MM.1S (cell line): Measurements from ENCODE around the gene RUNX1.

Experiments used
- DNase-seq: peaks from one replicate; pipeline ENCODE4 v3.0.0-alpha.2; 2015
- H2AFZ ChIP-seq: fragments of 300-600 bp; sonication (generic); 2 replicates; pipeline ENCODE4 v1.6.0; 2016; ENCODE audit warnings: antibody characterized with exemption, low read length
- H3F3A ChIP-seq: fragments of 300-600 bp; sonication (generic); 2 replicates; pipeline ENCODE4 v1.6.1; 2016; ENCODE audit warnings: mild to moderate bottlenecking, antibody characterized with exemption, low read length, moderate library complexity, mixed read lengths; ENCODE audit not compliant: insufficient read depth
- H3K27ac ChIP-seq: fragments of 300-600 bp; sonication (generic); 2 replicates; pipeline ENCODE4 v1.5.1; 2016; ENCODE audit warnings: mild to moderate bottlenecking, low read length
- H3K27me3 ChIP-seq: fragments of 300-600 bp; sonication (generic); replicated peaks from 2 replicates; pipeline ENCODE4 v1.6.0; 2016; ENCODE audit warnings: low read length; ENCODE audit not compliant: insufficient read depth
- H3K36me3 ChIP-seq: fragments of 300-600 bp; sonication (generic); replicated peaks from 2 replicates; pipeline ENCODE4 v1.6.1; 2016; ENCODE audit warnings: mild to moderate bottlenecking, low read length, mixed read lengths; ENCODE audit not compliant: insufficient read depth
- H3K4me1 ChIP-seq: fragments of 300-600 bp; sonication (generic); 2 replicates; pipeline ENCODE4 v1.6.1; 2016; ENCODE audit warnings: low read length, mixed read lengths
- H3K4me2 ChIP-seq: fragments of 300-600 bp; sonication (generic); 2 replicates; pipeline ENCODE4 v1.6.0; 2016; ENCODE audit warnings: low read depth, low read length
- H3K4me3 ChIP-seq: fragments of 300-600 bp; sonication (generic); 2 replicates; pipeline ENCODE4 v1.5.1; 2016; ENCODE audit warnings: low read length, mixed read lengths
- H3K79me2 ChIP-seq: fragments of 300-600 bp; sonication (generic); 2 replicates; pipeline ENCODE4 v1.6.1; 2016; ENCODE audit warnings: mixed run types, low read length, mixed read lengths
- H3K9ac ChIP-seq: fragments of 300-600 bp; sonication (generic); 2 replicates; pipeline ENCODE4 v1.6.1; 2016; ENCODE audit warnings: low read length, mixed read lengths
- H3K9me2 ChIP-seq: fragments of 300-600 bp; sonication (generic); replicated peaks from 2 replicates; pipeline ENCODE4 v1.6.1; 2016; ENCODE audit warnings: mild to moderate bottlenecking, low read length, mixed read lengths; ENCODE audit not compliant: insufficient read depth
- H3K9me3 ChIP-seq: fragments of 300-600 bp; sonication (generic); replicated peaks from 2 replicates; pipeline ENCODE4 v1.6.1; 2016; ENCODE audit warnings: mild to moderate bottlenecking, low read length, mixed read lengths; ENCODE audit not compliant: insufficient read depth
- H4K20me1 ChIP-seq: fragments of 300-600 bp; sonication (generic); 2 replicates; pipeline ENCODE4 v1.6.1; 2016; ENCODE audit warnings: mild to moderate bottlenecking, low read length, moderate library complexity, mixed read lengths; ENCODE audit not compliant: insufficient read depth
- CTCF ChIP-seq: fragments of 300-600 bp; sonication (generic); IDR thresholded peaks from 2 replicates; pipeline ENCODE4 v1.5.1; 2016; ENCODE audit warnings: antibody characterized with exemption, low read length, mixed read lengths
- EZH2 ChIP-seq: fragments of 300-600 bp; sonication (generic); optimal IDR thresholded peaks from 2 replicates; pipeline ENCODE3; 2017; ENCODE audit warnings: low read depth, mild to moderate bottlenecking, antibody characterized with exemption, low read length, mixed read lengths
- EZH2phosphoT487 ChIP-seq: fragments of 300-600 bp; sonication (generic); IDR thresholded peaks from 2 replicates; pipeline ENCODE4 v1.6.1; 2018; ENCODE audit warnings: antibody characterized with exemption, low read length

Gene RUNX1

GRCh38 chr21:34846601-34847112 is 202.4 kb downstream of the RUNX1 start:
- Histone ChIP-seq H3K9me3 (no peaks in the 10 kb centered on the region), H3K4me1 (peaks cover 33% of the 10 kb centered on the region), H3K27me3 (no peaks in the 10 kb centered on the region), H3F3A (peaks cover 18% of the 10 kb centered on the region), H4K20me1 (no peaks in the 10 kb centered on the region), H3K9me2 (no peaks in the 10 kb centered on the region), H3K79me2 (no peaks in the 10 kb centered on the region), H3K4me2 (peak overlapping the region; percentile 87), H3K27ac (no peak overlapping the region; the same call in 1 of the 2 replicates), H3K9ac (no peak overlapping the region), H3K36me3 (no peaks in the 10 kb centered on the region), H2AFZ (no peak overlapping the region), H3K4me3 (no peak overlapping the region)
- TF ChIP-seq CTCF: no peak
- TF ChIP-seq EZH2: no peak
- TF ChIP-seq EZH2phosphoT487: no peak
- no peak for DNase-seq

- DNase-seq: peak; percentile 97
- Histone ChIP-seq H4K20me1 (no peaks in the 10 kb centered on the region), H3K27ac (peak overlapping the region; percentile 46), H3K4me2 (peak overlapping the region; percentile 87), H3K79me2 (no peaks in the 10 kb centered on the region), H3K9me3 (no peaks in the 10 kb centered on the region), H3K9me2 (no peaks in the 10 kb centered on the region), H3K36me3 (no peaks in the 10 kb centered on the region), H2AFZ (no peak overlapping the region), H3K9ac (0 out of 2 replicates have a peak overlapping the region, but pooled peaks have one; percentile 9), H3F3A (peaks cover 18% of the 10 kb centered on the region), H3K27me3 (no peaks in the 10 kb centered on the region), H3K4me3 (peak overlapping the region; percentile 29), H3K4me1 (peaks cover 33% of the 10 kb centered on the region)
- TF ChIP-seq EZH2phosphoT487 (no peak), EZH2 (no peak), CTCF (no peak)
Measured at GRCh38 chr21:34845521-34846451, 203.3 kb downstream of the RUNX1 start.

GRCh38 chr21:34844924-34845238 is 204.2 kb downstream of the RUNX1 start:
- Histone ChIP-seq H3K9me3 (no peaks in the 10 kb centered on the region), H3K36me3 (no peaks in the 10 kb centered on the region), H2AFZ (no peak overlapping the region), H3K4me2 (peak overlapping the region; percentile 87), H3K9me2 (no peaks in the 10 kb centered on the region), H3K27ac (peak overlapping the region; percentile 46; the same call in 1 of the 2 replicates), H3K27me3 (no peaks in the 10 kb centered on the region), H3K79me2 (no peaks in the 10 kb centered on the region), H3F3A (peaks cover 18% of the 10 kb centered on the region), H3K9ac (no peak overlapping the region), H3K4me1 (peaks cover 33% of the 10 kb centered on the region), H3K4me3 (no peak overlapping the region), H4K20me1 (no peaks in the 10 kb centered on the region)
- DNase-seq: peak; percentile 55
- TF ChIP-seq EZH2phosphoT487 (no peak), CTCF (no peak), EZH2 (no peak)
